MM.1S (cell line): ENCODE measurements around the gene MZF1.

Experiments
- DNase-seq: peaks from one replicate; pipeline ENCODE4 v3.0.0-alpha.2; 2015
- H2AFZ ChIP-seq: fragments of 300-600 bp; sonication (generic); 2 replicates; pipeline ENCODE4 v1.6.0; 2016; ENCODE audit warnings: antibody characterized with exemption, low read length
- H3F3A ChIP-seq: fragments of 300-600 bp; sonication (generic); 2 replicates; pipeline ENCODE4 v1.6.1; 2016; ENCODE audit warnings: mild to moderate bottlenecking, antibody characterized with exemption, low read length, moderate library complexity, mixed read lengths; ENCODE audit not compliant: insufficient read depth
- H3K27ac ChIP-seq: fragments of 300-600 bp; sonication (generic); 2 replicates; pipeline ENCODE4 v1.5.1; 2016; ENCODE audit warnings: mild to moderate bottlenecking, low read length
- H3K27me3 ChIP-seq: fragments of 300-600 bp; sonication (generic); replicated peaks from 2 replicates; pipeline ENCODE4 v1.6.0; 2016; ENCODE audit warnings: low read length; ENCODE audit not compliant: insufficient read depth
- H3K36me3 ChIP-seq: fragments of 300-600 bp; sonication (generic); replicated peaks from 2 replicates; pipeline ENCODE4 v1.6.1; 2016; ENCODE audit warnings: mild to moderate bottlenecking, low read length, mixed read lengths; ENCODE audit not compliant: insufficient read depth
- H3K4me1 ChIP-seq: fragments of 300-600 bp; sonication (generic); 2 replicates; pipeline ENCODE4 v1.6.1; 2016; ENCODE audit warnings: low read length, mixed read lengths
- H3K4me2 ChIP-seq: fragments of 300-600 bp; sonication (generic); 2 replicates; pipeline ENCODE4 v1.6.0; 2016; ENCODE audit warnings: low read depth, low read length
- H3K4me3 ChIP-seq: fragments of 300-600 bp; sonication (generic); 2 replicates; pipeline ENCODE4 v1.5.1; 2016; ENCODE audit warnings: low read length, mixed read lengths
- H3K79me2 ChIP-seq: fragments of 300-600 bp; sonication (generic); 2 replicates; pipeline ENCODE4 v1.6.1; 2016; ENCODE audit warnings: mixed run types, low read length, mixed read lengths
- H3K9ac ChIP-seq: fragments of 300-600 bp; sonication (generic); 2 replicates; pipeline ENCODE4 v1.6.1; 2016; ENCODE audit warnings: low read length, mixed read lengths
- H3K9me2 ChIP-seq: fragments of 300-600 bp; sonication (generic); replicated peaks from 2 replicates; pipeline ENCODE4 v1.6.1; 2016; ENCODE audit warnings: mild to moderate bottlenecking, low read length, mixed read lengths; ENCODE audit not compliant: insufficient read depth
- H3K9me3 ChIP-seq: fragments of 300-600 bp; sonication (generic); replicated peaks from 2 replicates; pipeline ENCODE4 v1.6.1; 2016; ENCODE audit warnings: mild to moderate bottlenecking, low read length, mixed read lengths; ENCODE audit not compliant: insufficient read depth
- H4K20me1 ChIP-seq: fragments of 300-600 bp; sonication (generic); 2 replicates; pipeline ENCODE4 v1.6.1; 2016; ENCODE audit warnings: mild to moderate bottlenecking, low read length, moderate library complexity, mixed read lengths; ENCODE audit not compliant: insufficient read depth
- CTCF ChIP-seq: fragments of 300-600 bp; sonication (generic); IDR thresholded peaks from 2 replicates; pipeline ENCODE4 v1.5.1; 2016; ENCODE audit warnings: antibody characterized with exemption, low read length, mixed read lengths
- EZH2 ChIP-seq: fragments of 300-600 bp; sonication (generic); optimal IDR thresholded peaks from 2 replicates; pipeline ENCODE3; 2017; ENCODE audit warnings: low read depth, mild to moderate bottlenecking, antibody characterized with exemption, low read length, mixed read lengths
- EZH2phosphoT487 ChIP-seq: fragments of 300-600 bp; sonication (generic); IDR thresholded peaks from 2 replicates; pipeline ENCODE4 v1.6.1; 2018; ENCODE audit warnings: antibody characterized with exemption, low read length

The MZF1 gene

GRCh38 chr19:58573658-58574164 is 576 bp upstream of the MZF1 start:
- H3K9me2 ChIP-seq: no peaks in the 10 kb centered on the region
- H2AFZ ChIP-seq: peak overlapping the region; percentile 29; the same call in 1 of the 2 replicates
- no peaks in the 10 kb centered on the region for H3K27me3 ChIP-seq

GRCh38 chr19:58572026-58572817 is 913 bp downstream of the MZF1 start:
- H3K27ac ChIP-seq: peak overlapping the region; percentile 99; the same call in 1 of the 2 replicates
- no peak for DNase-seq
- TF ChIP-seq CTCF (no peak), EZH2 (no peak), EZH2phosphoT487 (no peak)

More at GRCh38 chr19:58573658-58574164, 576 bp upstream of the MZF1 start:
- peak overlapping the region; percentile 93 for H3K4me3 ChIP-seq
- H3K79me2 ChIP-seq: peaks cover 23% of the 10 kb centered on the region; the same call in 1 of the 2 replicates
- peak overlapping the region; percentile 91 for H3K4me2 ChIP-seq
- peaks cover 19% of the 10 kb centered on the region for H3F3A ChIP-seq
- H4K20me1 ChIP-seq: no peaks in the 10 kb centered on the region
- TF ChIP-seq CTCF (no peak), EZH2 (no peak), EZH2phosphoT487 (no peak)
- H3K36me3 ChIP-seq: no peaks in the 10 kb centered on the region
- DNase-seq: no peak
- H3K27ac ChIP-seq: peak overlapping the region; percentile 99
- peak overlapping the region; percentile 97 for H3K9ac ChIP-seq
- no peaks in the 10 kb centered on the region for H3K9me3 ChIP-seq
- peaks cover 15% of the 10 kb centered on the region for H3K4me1 ChIP-seq

GRCh38 chr19:58571575-58571947 is 1.6 kb downstream of the MZF1 start:
- Histone ChIP-seq H3K4me2 (no peak overlapping the region), H2AFZ (no peak overlapping the region), H3K9ac (no peak overlapping the region), H3K9me2 (no peaks in the 10 kb centered on the region), H3F3A (peaks cover 19% of the 10 kb centered on the region), H3K27me3 (no peaks in the 10 kb centered on the region), H3K4me1 (peaks cover 15% of the 10 kb centered on the region), H3K79me2 (0 out of 2 replicates have a peak, but pooled peaks cover 11% of the 10 kb centered on the region), H3K36me3 (no peaks in the 10 kb centered on the region), H3K9me3 (no peaks in the 10 kb centered on the region), H3K4me3 (no peak overlapping the region), H4K20me1 (no peaks in the 10 kb centered on the region), H3K27ac (no peak overlapping the region)
- TF ChIP-seq CTCF (no peak), EZH2phosphoT487 (no peak), EZH2 (no peak)
- no peak for DNase-seq

More at GRCh38 chr19:58572026-58572817, 913 bp downstream of the MZF1 start:
- Histone ChIP-seq H3K9me2 (no peaks in the 10 kb centered on the region), H4K20me1 (no peaks in the 10 kb centered on the region), H3K4me2 (peak overlapping the region; percentile 88), H3F3A (peaks cover 19% of the 10 kb centered on the region), H3K9me3 (no peaks in the 10 kb centered on the region), H3K4me1 (peaks cover 15% of the 10 kb centered on the region), H3K4me3 (peak overlapping the region; percentile 93), H3K9ac (peak overlapping the region; percentile 97; the same call in 1 of the 2 replicates), H3K27me3 (no peaks in the 10 kb centered on the region), H2AFZ (peak overlapping the region; percentile 40; the same call in 1 of the 2 replicates), H3K79me2 (0 out of 2 replicates have a peak, but pooled peaks cover 14% of the 10 kb centered on the region), H3K36me3 (no peaks in the 10 kb centered on the region)
